ENCODE measurements around the gene GDPD4. TPM values are rescaled to one million over a fixed set of nuclear protein-coding genes. Genes with fewer than 3 reads are reported as not detected.

The GDPD4 gene
- polyA plus RNA-seq, 12 donors, result 0.22 to 1.5 (median 0.30) TPM; not detected in 3

DNA sequence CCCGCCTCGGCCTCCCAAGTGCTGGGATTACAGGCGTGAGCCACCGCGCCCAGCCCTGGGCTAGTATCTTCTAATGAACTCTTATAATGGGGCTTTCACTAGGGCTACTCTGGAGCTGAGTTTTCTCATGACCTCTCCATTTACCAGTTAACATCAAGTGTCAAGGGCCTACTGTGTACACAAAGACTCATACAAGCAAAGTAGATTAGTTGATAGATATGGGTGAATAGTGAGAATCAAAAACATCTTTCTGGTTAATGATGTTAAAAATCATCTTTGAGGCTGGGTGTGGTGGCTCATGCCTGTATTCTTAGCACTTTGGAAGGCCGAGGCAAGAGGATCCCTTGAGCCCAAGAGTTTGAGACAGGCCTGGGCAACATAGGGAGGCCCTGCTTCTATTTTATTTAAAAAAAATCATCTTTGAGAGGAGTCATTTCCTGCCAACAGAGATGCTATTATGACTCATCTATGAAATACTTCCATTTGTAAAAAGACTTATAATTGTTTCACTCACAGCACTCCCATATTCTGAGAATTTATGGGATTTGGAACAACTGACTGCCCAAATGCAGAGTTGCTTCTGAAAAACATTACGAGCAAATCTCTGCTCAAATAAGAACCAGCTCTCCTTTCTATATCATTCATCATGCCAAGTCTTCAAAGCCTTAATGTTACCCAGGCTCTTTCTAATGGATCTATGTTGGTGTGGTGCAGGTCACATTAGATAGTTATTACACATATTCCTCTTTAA, 57.0 kb downstream of the GDPD4 start:
- DNase-seq, result peak; percentile 51

DNA sequence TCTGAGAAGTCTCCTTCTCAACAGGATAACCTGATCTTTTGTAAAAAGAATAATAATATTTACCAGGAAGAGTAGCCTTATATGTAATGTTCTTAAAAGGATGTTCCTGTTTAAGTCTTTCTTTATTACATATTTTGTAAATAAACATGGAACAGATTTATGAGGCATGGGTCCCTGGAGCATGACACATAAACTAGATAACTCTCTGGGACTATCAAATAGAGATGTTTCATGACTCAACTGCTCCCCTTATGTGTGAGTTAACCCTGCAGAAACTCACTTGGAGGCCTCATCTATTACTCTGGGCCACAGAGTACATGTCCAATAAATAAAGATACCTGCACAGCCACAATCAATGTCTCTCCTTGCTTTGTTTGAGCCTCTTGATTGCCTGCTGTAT, 64.6 kb downstream of the GDPD4 start:
- no peak for DNase-seq

DNA sequence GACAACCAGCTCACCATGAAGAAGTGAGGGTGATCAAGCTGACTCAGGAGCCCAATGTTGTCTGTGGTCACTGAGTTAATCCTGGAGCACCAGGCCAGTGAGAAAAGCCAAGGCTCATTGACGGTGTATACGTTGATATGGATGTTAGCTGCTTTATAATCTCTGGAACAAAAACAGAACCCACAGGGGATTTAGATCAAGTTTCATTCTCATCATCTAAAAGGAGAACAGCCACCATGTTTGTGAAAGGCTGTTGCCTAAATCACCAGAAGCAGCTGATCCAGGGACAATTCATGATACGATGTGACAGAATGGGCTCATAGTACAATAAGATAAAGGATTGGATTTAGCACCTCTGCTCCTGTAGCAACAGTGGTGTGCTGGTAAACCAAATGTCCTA, 68.5 kb downstream of the GDPD4 start:
- no peak for DNase-seq

DNA sequence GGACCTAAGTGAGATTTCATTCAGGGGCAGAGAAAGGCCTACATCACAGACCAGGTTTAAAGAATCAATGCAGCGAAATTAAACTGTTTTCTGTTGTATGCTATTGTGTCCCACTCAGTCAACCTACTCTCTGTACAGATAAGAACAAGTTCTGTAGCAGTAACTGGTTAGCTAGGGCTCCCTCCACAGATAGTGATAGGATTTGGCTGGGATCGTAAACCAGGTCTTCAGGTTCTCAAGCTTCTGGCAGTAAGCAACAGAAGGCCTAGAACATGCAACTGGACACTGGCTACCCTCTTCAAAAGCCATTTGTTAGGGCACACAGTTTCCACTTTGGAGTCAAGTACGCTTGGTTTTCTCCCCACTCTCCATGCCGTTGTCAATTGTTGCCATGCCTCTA, 69.2 kb downstream of the GDPD4 start:
- DNase-seq, result no peak

DNA sequence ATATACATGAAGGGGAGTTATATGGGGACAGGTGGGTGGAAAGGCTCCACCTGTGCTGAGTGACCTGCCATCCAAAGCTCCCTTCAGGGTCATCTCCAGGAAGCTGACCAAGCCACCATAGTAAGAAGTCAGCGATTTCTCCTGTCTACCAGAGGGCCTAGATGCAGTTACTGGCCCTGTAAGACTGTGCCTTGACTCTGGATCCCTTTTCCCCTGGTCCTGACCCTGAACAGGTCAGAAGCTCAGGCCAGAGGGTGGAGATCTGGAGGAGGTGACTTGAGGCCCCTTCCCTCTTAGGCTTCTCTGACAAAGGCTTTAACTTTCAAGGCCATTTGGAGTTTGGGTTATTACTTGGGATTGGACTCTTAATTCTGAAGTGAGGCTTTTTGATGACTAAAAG, 69.7 kb downstream of the GDPD4 start:
- DNase-seq, result no peak

DNA sequence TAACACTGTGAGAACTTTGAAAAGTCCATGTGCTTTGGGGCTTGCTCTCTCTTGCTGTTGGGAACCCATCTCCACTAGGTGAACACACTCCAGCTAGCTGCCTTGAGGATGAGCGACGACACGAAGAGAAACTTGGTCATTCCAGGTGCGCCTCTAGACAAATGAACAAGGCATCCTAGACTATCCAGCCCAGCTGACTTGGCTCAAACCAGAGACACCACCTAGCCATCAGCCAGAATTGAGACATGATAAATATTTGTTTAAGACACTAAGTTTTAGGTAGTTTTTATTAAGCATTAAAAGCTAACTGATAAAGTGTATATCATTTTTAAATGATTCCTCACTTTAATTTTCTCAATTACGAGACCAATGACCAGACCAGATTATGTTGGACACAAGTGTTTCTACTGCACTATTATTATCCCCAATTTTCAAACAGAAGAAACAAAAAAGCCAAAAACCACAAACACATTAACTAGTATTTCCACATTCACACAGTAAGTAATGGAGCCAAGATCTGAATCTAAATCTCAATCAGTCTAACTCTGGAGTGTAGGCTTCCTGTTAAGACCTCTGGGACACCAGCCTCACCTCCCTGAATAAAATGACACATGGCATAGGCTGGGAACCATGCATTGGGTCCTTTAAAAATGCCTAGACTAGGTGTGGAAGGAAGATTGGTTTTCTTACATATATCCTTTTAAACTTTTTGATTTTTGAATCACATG, 70.4 kb downstream of the GDPD4 start:
- DNase-seq, result no peak

DNA sequence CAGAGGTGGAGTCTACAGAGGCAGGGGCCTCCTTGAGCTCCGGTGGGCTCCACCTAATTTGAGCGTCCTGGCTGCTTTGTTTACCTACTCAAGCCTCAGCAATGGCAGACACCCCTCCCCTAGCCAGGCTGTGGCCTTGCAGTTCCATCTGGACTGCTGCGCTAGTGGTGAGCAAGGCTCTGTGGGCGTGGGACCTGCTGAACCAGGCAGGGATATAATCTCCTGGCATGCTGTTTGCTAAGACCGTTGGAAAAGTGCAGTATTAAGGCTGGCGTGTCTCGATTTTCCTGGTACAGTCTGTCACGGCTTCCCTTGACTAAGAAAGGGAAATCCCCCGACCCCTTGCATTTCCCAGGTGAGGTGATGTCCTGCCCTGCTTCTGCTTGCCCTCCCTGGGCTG, 77.7 kb downstream of the GDPD4 start:
- DNase-seq, result no peak

DNA sequence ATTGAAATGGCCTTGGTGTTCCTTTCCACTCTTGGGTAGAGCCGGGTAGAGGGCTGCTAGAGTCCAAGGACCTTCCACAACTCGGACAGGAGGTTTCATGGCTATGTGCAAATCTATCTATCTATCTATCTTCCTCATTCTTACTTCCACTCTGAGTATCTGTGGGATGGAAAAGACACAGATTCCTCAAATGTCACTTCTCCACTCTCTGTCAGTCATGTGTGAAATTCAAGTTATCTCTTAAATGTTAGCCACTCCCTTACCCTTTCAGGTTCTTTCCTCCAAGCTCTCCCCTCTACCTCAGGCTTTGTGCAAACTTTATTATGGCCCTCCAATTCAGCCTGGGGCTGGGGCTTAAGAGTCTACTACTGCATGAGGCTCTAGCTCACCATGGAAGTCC, 84.3 kb downstream of the GDPD4 start:
- DNase-seq, result no peak

DNA sequence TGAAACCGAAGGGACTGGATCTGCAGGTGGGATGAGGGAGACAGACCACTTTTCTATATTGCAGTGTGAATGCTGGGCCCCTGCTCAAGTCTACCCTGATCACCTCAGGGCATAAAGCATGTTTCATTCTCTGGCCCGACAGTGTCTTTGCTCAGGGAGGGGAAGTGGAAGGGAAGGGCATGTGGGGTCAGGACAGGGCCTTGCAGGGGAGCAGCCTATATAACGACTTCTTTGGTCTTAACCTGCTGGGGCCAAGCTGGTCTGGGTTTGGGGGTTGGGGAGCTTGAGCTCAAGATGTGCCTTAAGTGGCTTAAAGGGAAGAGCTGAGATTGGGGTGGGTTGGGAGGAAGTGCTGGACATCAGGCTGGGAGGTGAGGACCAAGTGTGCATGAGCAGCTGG, 86.4 kb downstream of the GDPD4 start:
- DNase-seq, result no peak

DNA sequence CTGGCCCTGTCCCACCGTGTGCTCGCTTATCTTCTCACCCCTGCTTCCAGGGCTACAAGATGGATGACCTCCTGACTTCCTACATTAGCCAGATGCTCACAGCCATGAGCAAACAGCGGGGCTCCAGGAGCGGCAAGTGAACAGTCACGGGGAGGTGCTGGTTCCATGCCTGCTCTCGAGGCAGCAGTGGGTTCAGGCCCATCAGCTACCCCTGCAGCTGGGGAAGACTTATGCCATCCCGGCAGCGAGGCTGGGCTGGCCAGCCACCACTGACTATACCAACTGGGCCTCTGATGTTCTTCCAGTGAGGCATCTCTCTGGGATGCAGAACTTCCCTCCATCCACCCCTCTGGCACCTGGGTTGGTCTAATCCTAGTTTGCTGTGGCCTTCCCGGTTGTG, 86.9 kb downstream of the GDPD4 start:
- DNase-seq, result no peak

DNA sequence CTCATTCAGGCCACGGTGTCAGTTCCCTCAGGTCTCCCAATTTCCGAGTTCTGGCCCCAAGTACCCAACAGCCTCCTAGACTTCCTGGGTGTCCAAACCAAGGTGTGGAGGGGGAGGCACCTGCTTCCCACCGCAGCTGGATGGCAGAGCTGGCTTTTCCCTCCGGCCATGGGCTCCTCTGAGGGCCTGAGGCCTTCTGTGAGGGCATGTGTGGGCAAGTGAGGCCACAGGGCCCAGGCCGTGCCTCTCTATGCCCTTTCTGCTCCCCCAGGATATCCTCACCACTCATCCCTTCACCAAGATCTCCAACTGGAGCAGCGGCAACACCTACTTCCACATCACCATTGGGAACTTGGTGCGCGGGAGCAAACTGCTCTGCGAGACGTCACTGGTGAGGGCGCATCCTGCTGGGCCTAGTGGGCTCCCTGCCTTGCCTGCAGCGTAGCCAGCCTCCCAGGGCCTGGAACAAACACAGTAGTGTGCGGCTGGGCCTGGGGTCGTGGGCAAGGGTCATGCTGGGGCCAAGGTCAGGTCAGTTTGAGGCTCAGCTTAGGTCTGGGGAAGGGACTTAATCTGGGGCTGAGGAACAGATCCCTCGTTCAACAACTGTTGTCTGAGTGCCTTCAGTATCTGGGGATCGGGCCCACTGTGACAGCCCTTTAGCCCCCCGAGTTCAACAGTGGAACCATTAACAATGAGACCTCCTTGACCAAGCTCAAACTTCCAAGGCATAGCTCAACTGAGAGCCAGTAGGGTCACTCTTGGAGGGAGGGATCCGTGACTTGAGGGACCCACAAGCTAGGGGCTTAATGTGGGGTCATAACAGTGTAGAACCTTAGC, 87.7 kb downstream of the GDPD4 start:
- no peak for DNase-seq

DNA sequence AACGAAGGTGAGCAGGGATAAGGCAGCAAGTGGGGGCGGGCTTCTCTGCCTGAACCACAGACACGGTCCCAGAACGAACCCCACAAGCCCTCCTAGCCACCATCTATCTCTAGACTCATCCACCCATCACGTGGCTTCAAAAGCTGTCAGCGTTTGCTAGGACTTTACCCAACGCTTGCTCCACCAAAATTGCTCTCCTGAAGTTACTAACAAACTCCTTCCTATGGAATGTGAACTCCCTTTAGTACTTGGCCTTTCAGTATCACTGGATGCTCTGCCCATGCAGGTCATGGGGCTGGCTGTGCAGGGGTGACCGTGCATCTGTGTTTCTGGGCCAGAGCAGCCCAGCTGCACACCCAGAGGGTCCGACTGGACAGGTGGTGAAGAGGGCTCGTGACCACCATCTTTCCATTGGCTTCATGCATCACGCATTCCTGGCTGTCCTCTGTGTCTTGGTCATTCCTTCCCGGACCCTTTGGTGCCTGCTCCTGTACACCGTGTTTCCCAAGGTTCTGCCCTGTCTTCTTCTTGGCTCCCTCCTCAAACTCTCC, 88.4 kb downstream of the GDPD4 start:
- DNase-seq, result no peak

DNA sequence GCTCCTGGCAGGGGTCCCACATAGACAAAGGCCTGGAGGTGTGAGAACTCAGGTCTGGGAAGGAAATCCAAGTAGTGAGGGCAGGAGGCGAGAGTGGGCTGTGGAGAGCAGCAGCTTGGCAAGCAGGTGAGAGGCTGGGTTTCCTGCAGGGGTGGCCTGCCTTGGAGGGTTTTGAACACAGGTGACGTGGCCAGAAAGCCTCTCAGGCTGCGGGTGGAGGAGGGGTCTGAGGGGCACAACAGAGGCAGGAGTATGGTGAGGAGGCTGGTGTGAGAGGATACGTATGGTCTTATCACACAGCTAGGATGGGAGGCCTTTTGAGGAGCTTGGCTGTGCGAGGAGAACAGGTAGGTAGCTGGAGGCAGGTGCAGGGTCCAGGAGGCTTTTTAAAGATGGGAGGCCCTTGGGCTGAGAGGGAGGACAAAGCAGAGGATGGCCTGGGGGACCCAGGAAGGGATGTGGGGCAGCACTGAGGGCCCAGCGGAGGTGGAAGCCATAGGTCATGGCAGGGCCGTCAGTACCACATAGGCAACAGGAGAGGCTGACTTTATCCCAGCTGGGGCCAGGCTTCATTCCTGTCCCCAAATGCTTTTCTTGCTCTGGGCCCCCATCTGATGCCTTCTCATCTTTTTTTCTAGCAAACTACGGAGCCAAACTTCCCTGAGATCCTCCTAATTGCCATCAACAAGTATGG, 89.0 kb downstream of the GDPD4 start:
- no peak for DNase-seq

DNA sequence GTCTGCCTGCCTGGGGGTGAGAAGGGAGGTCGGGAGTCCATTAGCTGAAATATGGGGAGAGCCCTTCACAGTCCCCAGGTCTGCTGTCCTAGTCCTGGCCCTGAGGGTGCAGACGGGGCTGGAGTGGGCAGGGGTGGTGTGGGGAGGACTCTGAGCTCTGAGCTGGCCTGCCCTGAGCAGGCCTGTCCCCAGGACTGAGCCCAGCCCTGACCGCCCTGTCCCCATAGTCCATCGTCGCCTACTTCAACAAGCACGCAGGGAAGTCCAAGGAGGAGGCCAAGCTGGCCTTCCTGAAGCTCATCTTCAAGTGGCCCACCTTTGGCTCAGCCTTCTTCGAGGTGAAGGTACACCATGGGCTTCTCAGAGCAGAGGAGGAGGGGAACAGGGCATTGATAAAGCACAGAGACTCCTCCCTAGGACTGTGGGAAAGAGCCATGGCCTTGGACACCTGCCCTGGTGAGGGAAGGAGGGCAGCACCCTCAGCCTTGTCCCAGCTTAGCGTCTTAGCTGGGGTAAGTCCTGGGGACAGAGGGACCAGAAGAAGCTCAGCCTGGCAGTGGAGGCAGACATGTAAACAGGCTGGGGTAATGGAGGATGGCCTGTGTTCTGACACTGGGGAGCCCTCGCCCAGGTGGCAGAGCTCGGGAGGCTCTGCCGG, 89.8 kb downstream of the GDPD4 start:
- DNase-seq, result no peak

DNA sequence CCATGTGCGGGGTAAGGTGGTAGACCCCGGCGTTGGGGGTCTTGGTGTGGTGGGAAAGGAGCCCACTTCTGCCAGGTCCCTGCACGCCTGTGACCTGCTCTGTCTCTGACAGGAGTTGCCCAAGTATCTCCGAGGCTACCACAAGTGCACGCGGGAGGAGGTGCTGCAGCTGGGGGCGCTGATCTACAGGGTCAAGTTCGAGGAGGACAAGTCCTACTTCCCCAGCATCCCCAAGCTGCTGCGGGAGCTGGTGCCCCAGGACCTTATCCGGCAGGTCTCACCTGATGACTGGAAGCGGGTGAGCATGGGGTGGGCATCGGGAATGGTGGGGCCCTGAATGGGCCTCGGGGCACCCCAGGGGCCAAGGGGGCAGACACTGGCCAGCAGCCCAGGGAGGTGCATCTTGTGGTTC, 90.4 kb downstream of the GDPD4 start:
- no peak for DNase-seq

DNA sequence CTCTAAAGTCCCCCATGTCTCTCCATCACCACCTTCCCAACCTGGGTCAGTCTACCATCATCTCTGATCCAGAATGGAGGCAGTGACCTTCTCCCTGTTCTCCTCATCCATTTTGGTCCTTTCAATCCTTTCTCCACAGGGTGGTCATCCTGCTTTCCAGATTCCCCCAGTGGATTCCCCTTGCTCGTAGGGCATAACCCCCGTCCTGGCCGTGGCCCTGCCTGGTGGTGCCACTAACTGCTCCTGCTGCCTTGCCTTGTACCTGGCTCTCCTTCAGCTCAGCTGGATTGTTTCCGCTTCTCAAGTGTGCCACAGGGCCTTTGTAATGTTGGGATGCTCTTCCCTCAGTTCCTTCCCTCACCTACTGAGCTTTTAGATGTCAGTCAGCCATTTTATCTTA, 91.8 kb downstream of the GDPD4 start:
- no peak for DNase-seq

DNA sequence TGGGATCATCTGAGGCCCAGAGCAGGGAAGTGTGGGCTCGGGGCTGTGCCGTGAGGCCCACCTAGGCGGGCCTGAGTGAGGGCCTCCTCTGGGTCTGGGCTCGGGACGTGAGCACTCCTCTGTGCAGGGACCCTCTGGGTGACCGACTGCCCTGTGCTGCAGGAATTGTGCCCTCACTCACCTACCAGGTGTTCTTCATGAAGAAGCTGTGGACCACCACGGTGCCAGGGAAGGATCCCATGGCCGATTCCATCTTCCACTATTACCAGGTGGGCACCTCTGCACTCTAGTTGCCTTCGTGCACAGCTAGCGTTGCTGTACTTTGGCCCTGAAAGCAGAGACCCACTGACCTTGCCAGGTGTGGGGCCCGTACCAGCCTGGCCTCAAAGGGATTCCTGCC, 93.0 kb downstream of the GDPD4 start:
- no peak for DNase-seq

DNA sequence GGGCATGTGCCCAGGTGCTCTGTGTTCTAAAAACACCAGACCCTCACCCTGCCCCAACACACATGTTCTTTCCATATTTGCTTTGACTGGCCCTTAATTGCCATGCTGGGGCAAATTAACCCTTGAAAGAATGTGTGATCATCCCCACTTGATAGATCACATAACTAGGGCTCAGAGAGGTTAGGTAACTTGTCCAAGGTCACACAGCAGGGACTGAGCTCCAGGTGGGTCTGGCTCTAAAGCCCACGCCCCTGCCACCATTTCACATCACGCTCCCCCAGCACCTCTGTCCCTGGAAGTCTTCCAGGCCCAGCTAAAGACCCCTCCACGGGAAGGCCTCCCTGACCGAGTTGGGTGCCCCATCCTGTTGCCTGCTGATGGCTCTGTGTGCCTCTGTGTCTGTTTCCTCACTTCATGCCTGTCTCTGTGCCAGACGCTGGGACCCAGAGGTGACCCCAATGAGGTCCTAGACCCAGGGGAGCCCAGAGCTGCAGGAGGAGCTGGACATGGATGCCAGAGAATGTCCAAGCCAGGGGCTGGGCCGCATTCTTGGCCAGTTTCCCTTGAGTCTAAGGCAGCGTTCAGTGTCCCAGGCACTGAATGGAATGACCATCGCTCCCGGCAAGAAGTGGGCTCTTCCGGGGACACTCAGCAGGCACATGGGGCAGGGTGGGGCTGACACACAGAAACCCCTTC, 93.7 kb downstream of the GDPD4 start:
- DNase-seq, result no peak

DNA sequence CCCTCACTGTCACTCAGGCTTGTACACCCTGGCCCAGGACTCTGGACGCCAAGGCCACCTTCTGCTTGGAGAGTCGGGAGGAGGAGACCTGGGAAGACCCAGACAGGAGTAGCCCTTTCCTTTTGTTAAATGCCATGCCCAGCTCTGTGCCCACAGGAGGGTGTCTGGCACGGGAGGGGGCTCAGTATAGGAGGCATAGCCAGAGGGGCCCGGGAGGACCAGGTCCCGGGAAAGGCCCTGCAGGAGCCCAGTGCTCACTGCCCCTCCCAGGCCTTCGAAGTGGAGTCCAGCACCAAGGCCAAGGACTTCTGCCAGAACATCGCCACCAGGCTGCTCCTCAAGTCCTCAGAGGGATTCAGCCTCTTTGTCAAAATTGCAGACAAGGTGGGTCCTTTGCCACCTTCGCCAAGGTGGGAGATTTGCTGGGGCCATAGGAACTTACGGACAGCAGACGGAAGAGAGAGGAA, 94.4 kb downstream of the GDPD4 start:
- no peak for DNase-seq

DNA sequence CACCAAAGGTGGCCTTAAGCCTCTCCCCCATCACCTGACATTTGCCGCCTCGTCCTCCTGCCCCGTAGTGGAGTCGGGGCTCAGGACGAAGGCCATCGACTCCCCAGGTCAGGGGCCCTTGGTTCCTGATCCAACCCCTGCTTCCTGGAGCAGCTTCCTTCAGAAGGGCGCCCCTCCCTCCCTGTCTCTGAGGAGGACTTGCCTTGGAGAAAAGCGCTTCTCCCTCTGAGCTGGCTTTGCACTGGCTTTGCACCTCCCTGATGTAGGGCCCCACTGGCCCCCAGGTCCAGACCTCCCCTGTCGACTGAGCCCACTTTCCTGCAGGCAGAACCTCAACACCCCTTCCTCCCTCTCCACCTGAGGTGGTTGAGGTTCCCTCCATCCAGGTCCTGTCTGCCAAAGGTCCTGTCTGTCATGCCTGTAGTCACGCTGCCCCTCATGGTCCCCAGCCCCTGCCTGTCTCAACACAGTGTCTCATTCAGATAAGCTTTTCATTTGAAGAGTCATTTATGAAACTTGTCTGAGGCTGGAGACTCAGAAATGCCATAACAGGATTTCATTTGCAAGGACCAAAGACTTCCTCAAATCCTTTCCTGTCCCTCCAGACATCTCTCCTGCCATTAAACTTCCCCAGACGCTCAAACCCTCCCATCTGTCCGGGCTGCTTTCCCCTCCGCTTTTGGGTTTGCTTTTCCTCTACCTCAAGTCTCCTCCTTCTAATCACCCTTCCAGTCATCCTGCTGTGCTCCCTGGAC, 95.0 kb downstream of the GDPD4 start:
- no peak for DNase-seq
